WTC11 (cell line): ENCODE measurements around the gene DMTF1. TPM values are rescaled to one million over a fixed set of nuclear protein-coding genes. Genes with fewer than 3 reads are reported as not detected.
"Not testable (repeated sequence)": the region's sequence is repeated elsewhere in the genome, so short reads cannot be mapped to it uniquely, and the experiment has no call there.

ENCODE experiments used
- ATAC-seq: fragments of 200-7000 bp; cut with Tn5 transposase; 2 replicates; pipeline ENCODE4 v1.10.0; 2021; ENCODE audit warnings: mild to moderate bottlenecking, moderate library complexity
- CTCF ChIA-PET: fragments of 300-600 bp; sonication (Branson Sonifier 250); formaldehyde crosslinking; loops from one replicate; lab custom pipeline; 2021; ENCODE audit warnings: antibody characterized with exemption; lab: Charles Lee
- POLR2A ChIA-PET: fragments of 350-600 bp; sonication (Branson Sonifier 250); formaldehyde crosslinking; loops from one replicate; lab custom pipeline; 2021; ENCODE audit warnings: antibody characterized with exemption; lab: Charles Lee
- DNase-seq: peaks from one replicate; pipeline ENCODE4 v3.0.0; 2021; ENCODE audit warnings: low spot score
- H3K27ac Mint-ChIP-seq: 2 replicates; pipeline ENCODE4 v1.8.0; 2021; ENCODE audit warnings: mixed read lengths
- H3K27me3 Mint-ChIP-seq: 2 replicates; pipeline ENCODE4 v1.8.0; 2021; ENCODE audit warnings: low read depth, mild to moderate bottlenecking, moderate library complexity, mixed read lengths
- H3K36me3 Mint-ChIP-seq: 2 replicates; pipeline ENCODE4 v1.8.0; 2021; ENCODE audit warnings: mixed read lengths
- H3K4me1 Mint-ChIP-seq: 2 replicates; pipeline ENCODE4 v1.8.0; 2022; ENCODE audit warnings: mixed read lengths
- H3K4me3 Mint-ChIP-seq: 2 replicates; pipeline ENCODE4 v1.8.0; 2021; ENCODE audit warnings: mild to moderate bottlenecking, moderate library complexity, mixed read lengths
- H3K9me3 Mint-ChIP-seq: 2 replicates; pipeline ENCODE4 v1.8.0; 2021; ENCODE audit warnings: mixed read lengths
- AR ChIP-seq: fragments of 250-450 bp; sonication (Bioruptor Pico); IDR thresholded peaks from 2 replicates; pipeline ENCODE4 v1.9.0; 2021; ENCODE audit warnings: mild to moderate bottlenecking
- E2F5 ChIP-seq: sonication (generic); formaldehyde crosslinking; IDR thresholded peaks from 2 replicates; pipeline ENCODE4 v1.8.1; 2022; ENCODE audit warnings: mild to moderate bottlenecking, moderate library complexity, missing genetic modification reagents
- ELF4 ChIP-seq: sonication (generic); formaldehyde crosslinking; IDR thresholded peaks from 2 replicates; pipeline ENCODE4 v1.8.1; 2022; ENCODE audit warnings: low read depth, mild to moderate bottlenecking, moderate library complexity, missing genetic modification reagents
- HMGA2 ChIP-seq: fragments of 250-450 bp; sonication (Bioruptor Pico); IDR thresholded peaks from 2 replicates; pipeline ENCODE4 v1.4.0; 2021; ENCODE audit warnings: mild to moderate bottlenecking, moderate library complexity
- KAT7 ChIP-seq: sonication (generic); formaldehyde crosslinking; IDR thresholded peaks from 2 replicates; pipeline ENCODE4 v1.8.1; 2023; ENCODE audit warnings: missing genetic modification reagents, mild to moderate bottlenecking, borderline replicate concordance
- MLX ChIP-seq: sonication (generic); formaldehyde crosslinking; IDR thresholded peaks from 2 replicates; pipeline ENCODE4 v1.8.1; 2023; ENCODE audit warnings: mild to moderate bottlenecking, missing genetic modification reagents, moderate library complexity
- NFE2L1 ChIP-seq: sonication (generic); formaldehyde crosslinking; IDR thresholded peaks from 2 replicates; pipeline ENCODE4 v1.8.1; 2023; ENCODE audit warnings: missing genetic modification reagents
- ZNF121 ChIP-seq: sonication (generic); formaldehyde crosslinking; IDR thresholded peaks from 2 replicates; pipeline ENCODE4 v1.8.0; 2023; ENCODE audit warnings: missing genetic modification reagents
- ZNF138 ChIP-seq: sonication (generic); formaldehyde crosslinking; conservative IDR thresholded peaks from 2 replicates; pipeline ENCODE4 v1.8.1; 2022; ENCODE audit warnings: mild to moderate bottlenecking, moderate library complexity, missing genetic modification reagents
- ZNF396 ChIP-seq: fragments of 250-450 bp; sonication (Bioruptor Pico); IDR thresholded peaks from 2 replicates; pipeline ENCODE4 v1.8.0; 2021; ENCODE audit warnings: mild to moderate bottlenecking, moderate library complexity, borderline replicate concordance
- total RNA-seq: library from RNA; stranded (reverse); gene quantifications from 3 replicates; pipeline ENCODE4 v1.2.3, GENCODE V29; 2021
- TF ChIP-seq, protein P1 (sequence below): fragments of 250-450 bp; sonication (Bioruptor Pico); conservative IDR thresholded peaks from 2 replicates; pipeline ENCODE4 v1.9.0; 2021; ENCODE audit warnings: mild to moderate bottlenecking
- TF ChIP-seq, protein P2 (sequence below): sonication (generic); formaldehyde crosslinking; IDR thresholded peaks from 2 replicates; pipeline ENCODE4 v1.8.0; 2022; ENCODE audit warnings: mild to moderate bottlenecking, missing genetic modification reagents
- TF ChIP-seq, protein P3 (sequence below): sonication (generic); formaldehyde crosslinking; IDR thresholded peaks from 2 replicates; pipeline ENCODE4 v1.8.1; 2023; ENCODE audit warnings: mild to moderate bottlenecking, missing genetic modification reagents, moderate library complexity
- TF ChIP-seq, protein P4 (sequence below): sonication (generic); formaldehyde crosslinking; IDR thresholded peaks from 2 replicates; pipeline ENCODE4 v1.8.0; 2023; ENCODE audit warnings: missing genetic modification reagents

Gene DMTF1
- total RNA-seq, 1 experiment from 2014 or later, result 79.3 TPM

DNA sequence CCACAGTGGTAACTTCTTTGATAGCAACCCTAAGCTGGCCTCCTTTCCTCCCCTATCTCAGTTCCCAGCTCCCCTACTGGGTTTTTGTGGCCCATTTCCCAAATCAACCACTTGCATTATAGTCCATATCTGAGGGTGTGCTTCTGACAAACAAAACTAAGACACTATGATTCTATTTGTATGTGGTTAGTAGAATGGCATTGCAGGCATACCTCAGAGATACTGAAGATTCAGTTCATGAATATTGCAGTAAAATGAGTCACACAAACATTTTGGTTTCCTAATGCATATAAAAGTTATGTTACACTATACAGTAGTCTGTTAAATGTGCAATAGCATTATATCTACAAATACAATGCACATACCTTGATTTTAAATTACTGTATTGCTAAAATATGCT lies 82.7 kb downstream of the DMTF1 start:
- Mint-ChIP-seq H3K27me3 (peaks cover 4% of the 10 kb centered on the region; the same call in 1 of the 2 replicates), H3K4me1 (no peaks in the 10 kb centered on the region), H3K4me3 (no peak overlapping the region), H3K9me3 (no peaks in the 10 kb centered on the region; the same call in 1 of the 2 replicates), H3K36me3 (no peaks in the 10 kb centered on the region), H3K27ac (no peak overlapping the region)
- TF ChIP-seq, protein P1, sequence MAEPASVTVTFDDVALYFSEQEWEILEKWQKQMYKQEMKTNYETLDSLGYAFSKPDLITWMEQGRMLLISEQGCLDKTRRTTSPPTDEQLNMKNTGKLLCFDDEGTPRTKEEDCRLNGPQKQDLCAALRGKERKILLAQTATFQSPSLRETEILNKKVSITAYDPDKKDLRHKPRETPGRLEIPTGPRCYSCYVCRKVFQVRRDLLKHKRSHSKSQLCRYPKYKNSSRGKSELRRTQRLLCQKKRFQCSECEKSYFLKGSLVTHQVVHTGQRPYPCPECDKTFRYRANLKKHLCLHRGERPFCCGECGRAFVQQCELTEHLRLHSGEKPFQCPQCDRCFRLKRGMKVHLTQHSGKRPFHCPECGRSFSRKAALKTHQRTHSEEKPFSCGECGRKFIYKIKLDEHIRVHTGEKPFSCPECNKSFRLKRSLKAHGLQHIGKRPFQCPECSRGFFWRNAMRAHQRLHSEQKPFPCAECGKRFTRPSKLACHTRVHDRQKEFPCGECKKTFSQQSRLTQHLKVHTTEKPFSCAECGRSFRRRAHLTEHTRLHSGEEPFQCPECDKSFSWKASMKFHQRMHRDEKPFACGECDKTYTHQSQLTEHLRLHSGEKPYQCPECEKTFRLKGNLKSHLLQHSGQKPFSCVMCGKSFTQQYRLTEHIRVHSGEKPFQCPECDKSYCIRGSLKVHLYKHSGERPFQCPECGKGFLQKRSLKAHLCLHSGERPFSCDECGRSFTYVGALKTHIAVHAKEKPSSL (CRISPR knock-in tag), result no peak
- TF ChIP-seq ELF4 (CRISPR knock-in tag) (no peak), ZNF138 (CRISPR knock-in tag) (no peak), NFE2L1 (CRISPR knock-in tag) (no peak), E2F5 (CRISPR knock-in tag) (no peak), ZNF396 (CRISPR knock-in tag) (no peak), ZNF121 (CRISPR knock-in tag) (no peak), KAT7 (no peak), MLX (CRISPR knock-in tag) (no peak), AR (CRISPR knock-in tag) (no peak), HMGA2 (no peak)
- TF ChIP-seq, protein P2, sequence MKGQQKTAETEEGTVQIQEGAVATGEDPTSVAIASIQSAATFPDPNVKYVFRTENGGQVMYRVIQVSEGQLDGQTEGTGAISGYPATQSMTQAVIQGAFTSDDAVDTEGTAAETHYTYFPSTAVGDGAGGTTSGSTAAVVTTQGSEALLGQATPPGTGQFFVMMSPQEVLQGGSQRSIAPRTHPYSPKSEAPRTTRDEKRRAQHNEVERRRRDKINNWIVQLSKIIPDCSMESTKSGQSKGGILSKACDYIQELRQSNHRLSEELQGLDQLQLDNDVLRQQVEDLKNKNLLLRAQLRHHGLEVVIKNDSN (CRISPR knock-in tag), result no peak
- TF ChIP-seq, protein P3, sequence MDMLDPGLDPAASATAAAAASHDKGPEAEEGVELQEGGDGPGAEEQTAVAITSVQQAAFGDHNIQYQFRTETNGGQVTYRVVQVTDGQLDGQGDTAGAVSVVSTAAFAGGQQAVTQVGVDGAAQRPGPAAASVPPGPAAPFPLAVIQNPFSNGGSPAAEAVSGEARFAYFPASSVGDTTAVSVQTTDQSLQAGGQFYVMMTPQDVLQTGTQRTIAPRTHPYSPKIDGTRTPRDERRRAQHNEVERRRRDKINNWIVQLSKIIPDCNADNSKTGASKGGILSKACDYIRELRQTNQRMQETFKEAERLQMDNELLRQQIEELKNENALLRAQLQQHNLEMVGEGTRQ (CRISPR knock-in tag), result no peak
- TF ChIP-seq, protein P4, sequence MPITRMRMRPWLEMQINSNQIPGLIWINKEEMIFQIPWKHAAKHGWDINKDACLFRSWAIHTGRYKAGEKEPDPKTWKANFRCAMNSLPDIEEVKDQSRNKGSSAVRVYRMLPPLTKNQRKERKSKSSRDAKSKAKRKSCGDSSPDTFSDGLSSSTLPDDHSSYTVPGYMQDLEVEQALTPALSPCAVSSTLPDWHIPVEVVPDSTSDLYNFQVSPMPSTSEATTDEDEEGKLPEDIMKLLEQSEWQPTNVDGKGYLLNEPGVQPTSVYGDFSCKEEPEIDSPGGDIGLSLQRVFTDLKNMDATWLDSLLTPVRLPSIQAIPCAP, result no peak
- ChIA-PET POLR2A (no interaction called here), CTCF (no interaction called here)
- ATAC-seq (no peak), DNase-seq (no peak)

- Mint-ChIP-seq H3K4me3 (peak overlapping the region; percentile 43), H3K9me3 (peaks cover 15% of the 10 kb centered on the region)
- CTCF ChIA-PET, result interaction anchor here (0.6 kb wide), 1 partner anchor 181 kb away, joined by 3 read pairs; no protein-coding TSS in a partner anchor
- H3K27ac Mint-ChIP-seq, ATAC-seq, POLR2A ChIA-PET, H3K36me3 Mint-ChIP-seq, H3K4me1 Mint-ChIP-seq, H3K27me3 Mint-ChIP-seq, DNase-seq: not testable (repeated sequence)
Observed at GRCh38 chr7:87238464-87239051, 86.3 kb downstream of the DMTF1 start.

- ATAC-seq, H3K4me1 Mint-ChIP-seq, H3K27ac Mint-ChIP-seq, H3K27me3 Mint-ChIP-seq, POLR2A ChIA-PET, H3K4me3 Mint-ChIP-seq, CTCF ChIA-PET, DNase-seq: not testable (repeated sequence)
- Mint-ChIP-seq H3K9me3 (peaks cover 32% of the 10 kb centered on the region), H3K36me3 (peaks cover 27% of the 10 kb centered on the region)
Observed at GRCh38 chr7:87245671-87246070, 93.4 kb downstream of the DMTF1 start.
